ENCODE measurements around the gene CHRND. TPM values are rescaled to one million over a fixed set of nuclear protein-coding genes. Genes with fewer than 3 reads are reported as not detected.

The CHRND gene
- total RNA-seq, 1 donor from 2014 or later, result not detected

DNA sequence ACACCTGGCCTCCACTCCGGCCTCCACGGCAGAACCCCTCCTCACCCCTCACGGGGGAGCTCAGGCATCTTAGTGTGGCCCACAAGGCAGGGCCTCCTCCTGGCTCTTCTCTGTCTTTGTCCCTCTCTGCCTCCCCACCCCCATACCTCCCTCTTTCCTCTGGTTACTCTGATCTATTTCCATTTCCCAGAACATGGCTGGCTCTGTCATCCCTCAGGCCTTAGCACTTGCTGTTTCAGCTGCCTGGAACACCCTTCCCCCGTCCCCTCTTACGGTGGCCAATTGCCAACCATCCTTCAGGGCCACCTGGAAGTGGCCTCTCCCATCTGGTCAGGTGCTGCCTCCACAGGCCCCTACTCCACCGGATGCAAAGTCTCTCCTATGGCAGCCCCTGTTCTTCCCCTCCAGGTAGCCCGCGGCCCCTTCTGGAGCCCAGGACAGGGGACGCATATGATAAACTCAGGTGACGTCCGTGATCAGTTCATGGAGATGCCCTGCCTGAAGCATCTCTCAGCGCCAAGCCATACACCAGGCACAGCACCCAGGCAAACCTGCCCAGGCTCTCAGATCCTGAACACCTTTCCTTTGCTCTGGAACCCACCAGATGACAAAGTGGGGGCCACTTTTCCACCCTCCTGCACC lies 34.7 kb upstream of the CHRND start:
- no peaks in the 10 kb centered on the region for H3K36me3 ChIP-seq (ENCODE audit: control insufficient read depth, insufficient read depth, low read length)
- H3K27me3 ChIP-seq (ENCODE audit: control insufficient read depth, insufficient read depth, low read length), result peaks cover 39% of the 10 kb centered on the region
- DNase-seq (ENCODE audit: low read depth), result no peak
- no peak overlapping the region for H3K4me3 ChIP-seq (ENCODE audit: low read depth, low read length)
- TF ChIP-seq, protein P1, sequence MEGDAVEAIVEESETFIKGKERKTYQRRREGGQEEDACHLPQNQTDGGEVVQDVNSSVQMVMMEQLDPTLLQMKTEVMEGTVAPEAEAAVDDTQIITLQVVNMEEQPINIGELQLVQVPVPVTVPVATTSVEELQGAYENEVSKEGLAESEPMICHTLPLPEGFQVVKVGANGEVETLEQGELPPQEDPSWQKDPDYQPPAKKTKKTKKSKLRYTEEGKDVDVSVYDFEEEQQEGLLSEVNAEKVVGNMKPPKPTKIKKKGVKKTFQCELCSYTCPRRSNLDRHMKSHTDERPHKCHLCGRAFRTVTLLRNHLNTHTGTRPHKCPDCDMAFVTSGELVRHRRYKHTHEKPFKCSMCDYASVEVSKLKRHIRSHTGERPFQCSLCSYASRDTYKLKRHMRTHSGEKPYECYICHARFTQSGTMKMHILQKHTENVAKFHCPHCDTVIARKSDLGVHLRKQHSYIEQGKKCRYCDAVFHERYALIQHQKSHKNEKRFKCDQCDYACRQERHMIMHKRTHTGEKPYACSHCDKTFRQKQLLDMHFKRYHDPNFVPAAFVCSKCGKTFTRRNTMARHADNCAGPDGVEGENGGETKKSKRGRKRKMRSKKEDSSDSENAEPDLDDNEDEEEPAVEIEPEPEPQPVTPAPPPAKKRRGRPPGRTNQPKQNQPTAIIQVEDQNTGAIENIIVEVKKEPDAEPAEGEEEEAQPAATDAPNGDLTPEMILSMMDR (IDR thresholded peaks at IDR 0.05; ENCODE audit: insufficient read depth, low read length, poor library complexity, severe bottlenecking), result no peak

DNA sequence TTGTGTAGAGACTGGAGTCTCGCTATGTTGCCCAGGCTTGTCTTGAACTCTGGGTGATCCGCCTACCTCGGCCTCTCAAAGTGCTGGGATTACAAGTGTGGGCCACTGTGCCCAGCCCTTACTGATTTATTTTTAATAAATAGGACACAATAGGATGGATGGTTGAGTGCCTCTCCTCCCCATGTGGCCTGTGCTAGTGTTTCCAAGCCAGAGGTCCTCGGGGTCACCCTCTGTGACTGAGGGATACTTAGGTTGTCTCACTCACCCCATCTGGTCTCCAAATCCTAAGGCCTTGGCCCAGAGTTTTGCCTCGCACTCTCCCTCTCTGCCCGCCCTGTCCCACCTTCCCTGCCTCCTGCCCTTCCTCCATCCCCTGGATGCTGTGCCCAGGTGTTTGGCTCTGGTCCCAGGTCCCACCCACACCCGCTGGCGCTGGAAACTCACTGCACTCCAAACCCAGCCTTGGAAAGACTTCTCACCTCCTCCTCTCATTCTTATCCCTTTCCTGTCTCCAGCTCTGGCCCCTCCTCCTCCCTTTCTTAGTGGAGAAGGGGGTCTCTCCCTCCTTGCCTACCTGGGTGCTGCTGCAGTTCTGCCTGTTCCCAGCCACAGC lies 33.6 kb upstream of the CHRND start:
- no peak for DNase-seq (ENCODE audit: low read depth)
- H3K36me3 ChIP-seq (ENCODE audit: control insufficient read depth, insufficient read depth, low read length), result no peaks in the 10 kb centered on the region
- TF ChIP-seq, protein P1 (IDR thresholded peaks at IDR 0.05; ENCODE audit: insufficient read depth, low read length, poor library complexity, severe bottlenecking), result no peak
- H3K27me3 ChIP-seq (ENCODE audit: control insufficient read depth, insufficient read depth, low read length), result peaks cover 39% of the 10 kb centered on the region
- H3K4me3 ChIP-seq (ENCODE audit: low read depth, low read length), result no peak overlapping the region

DNA sequence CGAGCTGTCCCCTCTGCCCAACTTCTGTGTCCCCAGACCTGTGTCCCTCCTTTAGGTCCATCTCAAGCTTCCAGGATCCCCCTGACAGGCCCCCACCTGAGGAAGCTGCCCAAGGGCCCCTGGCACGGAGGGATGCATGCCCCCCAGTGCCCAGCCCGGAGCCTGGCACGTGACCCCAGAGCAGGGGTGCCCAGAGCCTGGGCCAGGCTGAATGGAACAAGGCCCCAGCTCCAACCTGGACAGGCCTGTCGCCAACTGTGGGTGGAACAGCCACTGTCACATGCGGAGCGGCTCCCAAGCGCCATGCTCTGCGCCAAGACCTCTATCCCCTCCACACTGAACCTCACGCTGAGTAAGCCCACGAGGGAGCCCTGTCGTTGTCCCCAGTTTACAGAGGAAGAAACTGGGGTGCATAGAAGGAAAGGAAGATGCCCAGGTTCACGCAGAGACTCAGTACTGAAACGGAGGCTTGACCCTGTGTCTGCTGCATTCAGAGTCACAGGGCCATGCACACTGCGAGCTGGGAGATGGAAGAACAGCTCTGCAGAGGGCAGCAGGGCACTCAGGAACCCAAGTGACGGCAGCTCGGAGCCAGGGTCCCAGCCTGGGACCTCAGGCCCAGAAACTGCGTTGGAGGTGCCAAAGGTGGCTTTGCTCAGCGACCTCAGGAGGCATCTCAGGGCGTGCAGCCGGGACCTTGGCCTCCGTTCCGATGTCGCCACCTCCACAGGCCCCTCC lies 32.8 kb upstream of the CHRND start:
- TF ChIP-seq, protein P1 (IDR thresholded peaks at IDR 0.05; ENCODE audit: insufficient read depth, low read length, poor library complexity, severe bottlenecking), result no peak
- Histone ChIP-seq H3K27me3 (ENCODE audit: control insufficient read depth, insufficient read depth, low read length) (peaks cover 42% of the 10 kb centered on the region), H3K4me3 (ENCODE audit: low read depth, low read length) (no peak overlapping the region), H3K36me3 (ENCODE audit: control insufficient read depth, insufficient read depth, low read length) (no peaks in the 10 kb centered on the region)
- DNase-seq (ENCODE audit: low read depth), result no peak

DNA sequence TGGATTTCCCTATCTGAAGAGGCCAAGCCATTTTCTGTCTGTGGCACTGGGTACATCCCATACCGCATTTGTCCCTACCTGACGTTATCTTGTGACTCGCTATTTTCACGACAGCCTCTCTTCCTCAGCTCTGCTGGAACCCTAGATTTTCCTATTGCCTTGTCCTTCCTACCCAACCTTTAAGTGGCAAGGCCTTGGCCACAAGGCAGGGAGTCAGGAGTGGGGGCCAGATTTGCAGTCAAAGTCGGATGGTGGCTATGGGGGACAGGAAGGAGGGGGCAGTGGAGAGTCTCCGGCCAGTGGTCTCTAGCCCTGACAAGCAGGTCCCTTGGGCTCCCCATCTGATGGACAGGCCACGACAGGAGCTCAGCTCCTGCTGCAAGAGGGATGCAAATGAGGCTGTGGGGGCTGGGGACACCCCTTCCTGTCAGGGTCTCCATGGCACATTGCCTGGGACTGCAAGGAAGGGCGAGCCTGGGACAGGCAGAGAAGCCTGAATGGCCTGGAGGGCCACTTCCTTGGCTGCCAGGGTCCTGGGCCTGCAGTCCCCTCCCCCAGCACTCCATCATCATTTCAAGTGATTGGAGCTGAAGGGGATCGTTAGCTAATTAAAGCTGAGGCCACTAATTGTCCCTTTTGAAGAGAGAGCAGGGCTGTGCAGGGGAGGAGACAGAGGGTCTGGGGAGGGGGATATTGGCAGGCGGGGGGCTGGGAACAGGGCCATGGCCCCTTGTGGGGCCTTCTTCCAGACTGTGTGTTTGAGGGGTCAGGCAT lies 32.1 kb upstream of the CHRND start:
- Histone ChIP-seq H3K27me3 (ENCODE audit: control insufficient read depth, insufficient read depth, low read length) (peaks cover 39% of the 10 kb centered on the region), H3K36me3 (ENCODE audit: control insufficient read depth, insufficient read depth, low read length) (no peaks in the 10 kb centered on the region), H3K4me3 (ENCODE audit: low read depth, low read length) (no peak overlapping the region)
- TF ChIP-seq, protein P1 (IDR thresholded peaks at IDR 0.05; ENCODE audit: insufficient read depth, low read length, poor library complexity, severe bottlenecking), result no peak
- no peak for DNase-seq (ENCODE audit: low read depth)

DNA sequence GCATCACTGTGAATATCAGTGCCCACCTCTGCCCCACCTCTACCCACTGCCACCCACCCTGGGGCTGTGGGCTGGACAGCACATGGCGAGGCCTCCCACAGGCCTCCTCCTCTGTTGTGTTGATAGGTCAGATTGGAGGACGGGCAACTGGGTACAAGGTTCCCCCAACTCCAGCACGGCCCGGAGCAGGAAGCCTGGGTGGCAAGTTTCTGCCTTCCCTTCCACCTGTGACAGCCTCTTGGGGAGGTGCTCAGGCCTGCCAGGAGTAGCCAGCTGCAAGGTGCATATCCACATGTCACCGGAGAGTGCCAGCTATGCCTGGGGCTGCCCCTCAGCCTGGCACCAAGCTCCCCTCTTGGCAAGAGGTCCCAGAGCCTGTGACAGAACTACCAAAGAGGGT lies 31.4 kb upstream of the CHRND start:
- TF ChIP-seq, protein P1 (IDR thresholded peaks at IDR 0.05; ENCODE audit: insufficient read depth, low read length, poor library complexity, severe bottlenecking), result no peak
- H3K36me3 ChIP-seq (ENCODE audit: control insufficient read depth, insufficient read depth, low read length), result no peaks in the 10 kb centered on the region
- H3K27me3 ChIP-seq (ENCODE audit: control insufficient read depth, insufficient read depth, low read length), result peaks cover 42% of the 10 kb centered on the region
- DNase-seq (ENCODE audit: low read depth), result no peak
- H3K4me3 ChIP-seq (ENCODE audit: low read depth, low read length), result no peak overlapping the region
